ENCODE measurements around the gene GALNT11. TPM values are rescaled to one million over a fixed set of nuclear protein-coding genes. Genes with fewer than 3 reads are reported as not detected.
"Not testable (repeated sequence)": the region's sequence is repeated elsewhere in the genome, so short reads cannot be mapped to it uniquely, and the experiment has no call there.

Gene GALNT11
- polyA plus RNA-seq, 3 donors, result 21.7 to 40.9 (median 24.6) TPM

DNA sequence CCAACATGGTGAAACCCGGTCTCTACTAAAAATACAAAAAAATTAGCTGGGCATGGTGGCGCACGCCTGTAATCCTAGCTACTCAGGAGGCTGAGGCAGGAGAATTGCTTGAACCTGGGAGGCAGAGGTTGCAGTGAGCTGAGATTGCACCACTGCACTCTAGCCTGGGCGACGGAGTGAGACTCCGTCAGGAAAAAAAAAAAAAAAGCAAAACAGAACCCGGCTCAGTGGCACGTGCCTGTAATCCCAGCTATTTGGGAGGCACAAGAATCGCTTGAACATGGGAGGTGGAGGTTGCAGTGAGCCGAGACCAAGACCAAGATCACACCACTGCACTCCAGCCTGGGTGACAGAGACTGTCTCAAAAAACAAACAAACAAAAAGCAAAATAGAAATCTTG is 3.7 kb upstream of the GALNT11 start:
- 82 to 84% (median 82%) methylated on average over 9 to 10 of the region's 10 CpGs for WGBS, 3 donors
- not testable (repeated sequence) for H3K27ac ChIP-seq (ENCODE audit: low read depth, low read length)

DNA sequence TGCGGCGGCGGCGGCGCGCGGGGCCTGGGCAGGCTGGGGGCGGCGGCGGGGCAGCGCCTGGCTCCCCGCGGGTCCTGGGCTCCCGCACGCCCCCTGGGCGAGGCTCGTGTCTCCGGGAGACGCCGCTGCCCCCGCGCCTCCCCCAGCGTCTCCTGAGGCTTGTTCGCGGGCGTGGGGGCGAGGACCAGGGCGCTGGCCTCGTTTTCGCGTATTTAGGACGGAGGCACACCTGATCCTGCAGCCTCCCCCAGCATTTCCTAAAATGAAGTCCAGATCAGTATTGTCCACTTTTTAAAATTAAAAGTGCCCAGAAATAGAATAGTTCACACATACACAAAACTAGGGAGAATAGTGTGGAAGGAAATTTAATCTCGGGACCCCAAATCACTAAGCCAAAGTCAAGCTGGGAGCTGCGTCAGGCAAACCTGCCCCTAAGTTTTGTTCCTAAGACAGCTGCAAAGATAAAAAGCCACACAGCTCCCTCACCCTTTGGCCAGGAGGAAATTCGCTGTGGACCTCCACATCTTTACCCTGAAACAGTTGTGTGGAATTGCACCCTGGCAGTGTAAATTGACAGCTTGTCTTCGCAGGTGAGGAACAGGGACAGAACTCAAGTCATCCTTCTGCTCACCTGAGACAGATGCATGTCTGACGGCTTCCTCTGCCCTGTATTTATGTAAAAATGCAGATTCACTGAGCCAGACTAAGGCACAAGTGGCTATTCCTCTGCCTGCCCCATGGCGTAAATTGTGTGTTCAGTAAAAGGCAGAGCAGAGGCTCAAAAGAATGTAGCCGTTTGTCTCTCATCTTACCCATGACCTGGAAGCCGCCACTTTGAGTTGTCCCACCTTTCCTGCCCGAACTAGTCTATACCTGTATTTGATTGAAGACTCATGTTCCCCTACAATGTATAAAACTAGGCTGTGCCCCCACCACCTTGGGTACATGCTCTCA is 740 bp downstream of the GALNT11 start:
- H3K27ac ChIP-seq (ENCODE audit: low read depth, low read length), result no peak overlapping the region
- WGBS, 3 donors, result 11 to 13% (median 12%) methylated on average over 32 to 41 of the region's 41 CpGs

DNA sequence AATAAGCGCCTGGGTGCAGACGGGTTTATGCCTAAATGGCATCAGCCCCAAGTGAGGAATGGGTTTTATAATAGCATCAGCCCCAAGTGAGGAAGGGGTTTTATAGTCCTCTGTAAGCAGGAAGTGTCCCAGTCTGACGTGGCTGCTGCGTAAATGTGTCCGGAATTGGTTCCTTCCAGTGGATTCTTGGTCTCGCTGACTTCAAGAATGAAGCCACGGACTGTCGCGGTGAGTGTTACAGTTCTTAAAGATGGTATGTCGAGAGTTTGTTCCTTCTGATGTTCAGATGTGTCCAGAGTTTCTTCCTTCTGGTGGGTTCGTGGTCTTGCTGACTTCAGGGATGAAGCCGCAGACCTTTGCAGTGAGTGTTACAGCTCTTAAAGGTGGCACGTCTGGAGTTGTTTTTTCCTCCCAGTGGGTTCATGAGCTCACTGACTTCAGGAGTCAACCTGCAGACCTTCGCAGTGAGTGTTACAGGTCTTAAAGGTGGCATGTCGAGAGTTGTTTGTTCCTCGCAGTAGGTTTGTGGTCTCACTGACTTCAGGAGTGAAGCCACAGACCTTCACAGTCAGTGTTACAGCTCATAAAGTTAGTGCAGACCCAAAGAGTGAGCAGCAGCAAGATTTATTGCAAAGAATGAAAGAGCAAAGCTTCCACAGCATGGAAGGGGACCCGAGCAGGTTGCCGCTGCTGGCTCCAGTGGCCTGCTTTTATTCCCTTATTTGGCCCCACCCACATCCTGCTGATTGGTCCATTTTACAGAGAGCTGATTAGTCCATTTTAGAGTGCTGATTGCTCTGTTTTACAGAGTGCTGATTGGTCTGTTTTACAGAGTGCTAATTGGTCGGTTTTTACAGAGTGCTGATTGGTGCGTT is 2.3 kb downstream of the GALNT11 start:
- H3K27ac ChIP-seq (ENCODE audit: low read depth, low read length), result not testable (repeated sequence)
- 96 to 97% (median 96%) methylated on average over 20 of the region's 20 CpGs for WGBS, 3 donors

DNA sequence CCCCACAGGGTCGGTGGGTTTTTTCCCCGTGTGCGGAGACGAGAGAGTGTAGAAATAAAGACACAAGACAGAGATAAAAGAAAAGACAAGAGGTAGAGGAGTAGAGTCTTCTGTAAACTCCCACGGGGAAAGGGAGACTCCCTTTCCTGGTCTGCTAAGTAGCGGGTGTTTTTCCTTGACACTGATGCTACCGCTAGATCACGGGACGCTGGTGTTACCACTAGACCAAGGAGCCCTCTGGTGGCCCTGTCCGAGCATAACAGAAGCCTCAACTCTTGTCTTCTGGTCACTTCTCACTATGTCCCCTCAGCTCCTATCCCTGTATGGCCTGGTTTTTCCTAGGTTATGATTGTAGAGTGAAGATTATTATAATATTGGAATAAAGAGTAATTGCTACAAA is 4.6 kb downstream of the GALNT11 start:
- WGBS, 3 donors, result 65 to 86% (median 72%) methylated on average over 10 of the region's 10 CpGs
- H3K27ac ChIP-seq (ENCODE audit: low read depth, low read length), result not testable (repeated sequence)

DNA sequence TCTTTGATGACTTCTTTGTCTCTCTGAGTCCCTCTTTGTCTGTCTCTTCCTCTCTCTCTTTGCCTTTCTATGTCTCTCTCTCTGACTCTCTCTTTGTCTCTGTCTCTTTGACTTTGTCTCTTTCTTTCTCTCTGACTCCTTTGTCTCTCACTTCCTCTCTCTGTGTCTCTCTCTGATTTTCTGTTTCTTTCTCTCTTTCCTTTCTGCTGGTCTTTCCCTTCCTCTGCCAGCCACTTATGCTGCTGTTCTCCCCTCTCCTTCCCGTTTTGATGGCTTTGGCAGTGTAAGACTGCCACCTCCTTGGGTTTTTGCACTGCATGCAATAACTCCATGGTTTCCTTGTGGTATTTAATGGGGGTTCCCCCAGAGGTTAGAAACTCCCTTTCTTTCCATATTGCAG is 5.2 kb downstream of the GALNT11 start:
- 43 to 63% (median 52%) methylated on average over 1 of the region's 1 CpG for WGBS, 3 donors
- H3K27ac ChIP-seq (ENCODE audit: low read depth, low read length), result not testable (repeated sequence)

DNA sequence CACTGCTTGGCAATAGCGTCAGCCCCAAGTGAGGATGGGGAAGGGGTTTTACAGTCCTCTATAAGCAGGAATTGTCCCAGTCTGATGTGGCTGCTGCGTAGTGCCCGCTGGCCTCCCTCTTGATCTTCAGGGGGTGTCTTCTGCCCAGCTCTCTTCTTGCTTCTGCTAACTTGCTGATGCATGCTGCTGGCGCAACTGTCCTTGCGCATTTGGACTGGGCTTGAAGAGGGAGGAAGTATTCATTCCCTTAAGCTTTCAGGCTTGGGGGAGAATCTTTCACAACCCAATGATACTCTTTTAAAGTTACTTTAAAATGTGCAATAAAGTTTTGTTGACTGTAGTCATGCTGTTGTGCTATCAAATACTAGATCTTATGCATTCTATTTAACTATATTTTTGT is 10.3 kb downstream of the GALNT11 start:
- 90 to 99% (median 92%) methylated on average over 5 of the region's 5 CpGs for WGBS, 3 donors
- H3K27ac ChIP-seq (ENCODE audit: low read depth, low read length), result no peak overlapping the region

DNA sequence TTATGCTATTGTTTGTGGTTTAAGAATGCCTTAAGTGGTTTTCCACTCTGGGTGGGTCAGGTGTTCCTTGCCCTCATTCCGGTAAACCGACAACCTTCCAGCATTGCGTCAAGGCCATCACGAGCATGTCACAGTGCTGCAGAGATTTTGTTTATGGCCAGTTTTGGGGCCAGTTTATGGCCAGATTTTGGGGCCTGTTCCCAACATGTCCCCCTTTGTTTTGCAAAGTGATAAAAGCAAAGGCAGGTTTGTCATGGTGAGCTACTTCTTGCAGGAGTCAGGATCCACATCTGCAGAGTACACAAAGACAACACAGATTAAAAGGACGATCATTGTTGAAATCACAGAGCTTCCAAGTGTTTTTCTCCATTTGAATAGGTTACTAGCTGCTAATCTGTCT is 12.9 kb downstream of the GALNT11 start:
- H3K27ac ChIP-seq (ENCODE audit: low read depth, low read length), result not testable (repeated sequence)
- WGBS, 3 donors, result 96 to 99% (median 97%) methylated on average over 5 of the region's 5 CpGs

DNA sequence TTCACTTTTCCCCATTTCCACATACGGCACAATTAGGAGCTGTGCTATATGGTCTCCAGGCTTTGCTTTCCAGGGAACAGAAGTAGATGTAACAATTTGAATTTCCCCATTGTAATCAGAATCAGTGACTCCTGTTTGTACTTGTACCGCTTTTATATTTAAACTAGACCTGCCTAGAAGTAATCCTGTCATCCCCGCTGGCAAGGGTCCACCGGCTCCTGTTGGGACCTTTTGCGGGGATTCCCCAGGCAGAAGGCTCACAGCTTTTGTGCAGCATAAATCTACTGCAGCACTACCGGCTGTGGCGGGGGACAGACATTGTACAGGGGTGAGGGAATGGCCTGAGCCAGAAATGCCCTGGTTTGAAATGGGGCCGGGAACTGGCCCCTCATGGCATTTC is 17.6 kb downstream of the GALNT11 start:
- 71 to 90% (median 77%) methylated on average over 8 of the region's 8 CpGs for WGBS, 3 donors
- not testable (repeated sequence) for H3K27ac ChIP-seq (ENCODE audit: low read depth, low read length)

DNA sequence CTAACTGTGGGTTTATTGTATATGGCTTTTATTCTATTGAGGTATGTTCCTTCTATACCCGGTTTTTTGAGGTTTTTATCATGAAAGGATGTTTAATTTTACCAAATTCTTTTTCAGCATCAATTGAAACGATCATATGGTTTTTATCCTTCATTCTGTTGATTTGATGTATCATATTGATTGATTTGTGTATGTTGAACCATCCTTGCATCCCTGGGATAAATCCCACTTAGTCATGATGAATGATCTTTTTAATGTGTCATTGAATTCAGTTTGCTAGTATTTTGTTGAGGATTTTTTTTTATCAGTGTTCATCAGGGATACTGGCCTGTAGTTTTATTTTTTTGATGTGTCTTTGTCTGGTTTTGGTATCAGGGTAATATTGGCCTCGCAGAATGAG is 19.4 kb downstream of the GALNT11 start:
- not testable (repeated sequence) for H3K27ac ChIP-seq (ENCODE audit: low read depth, low read length)
- WGBS, 3 donors, result 89 to 94% (median 91%) methylated on average over 3 of the region's 3 CpGs

DNA sequence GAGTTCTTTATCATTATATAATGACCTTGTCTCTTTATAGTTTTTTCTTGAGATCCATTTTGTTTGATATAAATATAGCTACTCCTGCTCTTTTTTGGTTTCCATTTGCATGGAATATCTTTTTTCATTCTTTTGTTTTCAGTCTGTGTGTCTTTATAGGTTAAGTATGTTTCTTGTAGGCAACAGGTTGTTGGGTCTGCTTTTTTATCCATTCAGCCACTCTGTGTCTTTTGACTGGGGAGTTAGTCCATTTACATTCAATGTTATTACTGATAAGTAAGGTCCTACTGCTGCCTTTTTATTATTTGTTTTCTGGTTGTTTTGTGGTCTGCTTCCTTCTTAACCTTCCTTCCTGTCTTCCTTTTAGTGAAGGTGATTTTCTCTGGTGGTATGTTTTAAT is 21.1 kb downstream of the GALNT11 start:
- no peak overlapping the region for H3K27ac ChIP-seq (ENCODE audit: low read depth, low read length)

DNA sequence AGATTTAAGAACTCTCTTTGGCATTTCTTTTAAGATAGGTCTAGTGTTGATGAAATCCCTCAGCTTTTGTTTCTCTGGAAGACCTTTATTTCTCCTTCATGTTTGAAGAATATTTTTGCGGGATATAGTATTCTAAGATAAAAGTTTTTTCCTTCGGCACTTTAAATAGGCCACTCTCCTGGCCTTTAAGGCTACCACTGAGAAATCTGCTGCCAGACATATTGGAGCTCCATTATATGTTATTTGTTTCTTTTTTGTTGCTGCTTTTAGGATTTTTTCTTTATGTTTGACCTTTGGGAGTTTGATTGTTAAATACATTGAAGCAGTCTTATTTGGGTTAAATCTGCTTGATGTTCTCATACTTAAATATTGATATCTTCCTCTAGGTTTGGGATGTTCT is 22.6 kb downstream of the GALNT11 start:
- WGBS, 3 donors, result 98% methylated on average over 2 of the region's 2 CpGs
- no peak overlapping the region for H3K27ac ChIP-seq (ENCODE audit: low read depth, low read length)

DNA sequence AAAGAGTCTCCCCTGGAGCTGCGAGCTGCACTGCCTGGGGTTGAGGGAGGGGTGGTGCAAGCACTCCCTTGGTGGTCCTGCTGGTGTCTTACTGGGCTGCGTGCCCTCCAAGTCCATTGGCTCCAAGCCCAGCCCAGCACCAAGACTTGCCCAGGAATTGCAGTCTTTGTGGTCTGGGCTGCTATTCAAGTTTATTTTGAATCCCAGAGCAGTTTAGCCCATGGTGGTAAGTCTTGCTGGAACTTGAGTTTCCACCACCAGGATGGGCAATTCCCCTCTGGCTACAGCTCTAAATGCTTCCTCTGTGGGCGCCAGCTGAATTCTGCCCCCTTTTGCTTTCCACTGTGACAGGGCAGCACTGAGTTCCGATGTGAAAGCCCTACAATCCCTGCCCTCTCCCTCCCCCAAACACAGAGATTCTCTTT is 25.1 kb downstream of the GALNT11 start:
- H3K27ac ChIP-seq (ENCODE audit: low read depth, low read length), result no peak overlapping the region
- 80 to 91% (median 81%) methylated on average over 4 of the region's 4 CpGs for WGBS, 3 donors

DNA sequence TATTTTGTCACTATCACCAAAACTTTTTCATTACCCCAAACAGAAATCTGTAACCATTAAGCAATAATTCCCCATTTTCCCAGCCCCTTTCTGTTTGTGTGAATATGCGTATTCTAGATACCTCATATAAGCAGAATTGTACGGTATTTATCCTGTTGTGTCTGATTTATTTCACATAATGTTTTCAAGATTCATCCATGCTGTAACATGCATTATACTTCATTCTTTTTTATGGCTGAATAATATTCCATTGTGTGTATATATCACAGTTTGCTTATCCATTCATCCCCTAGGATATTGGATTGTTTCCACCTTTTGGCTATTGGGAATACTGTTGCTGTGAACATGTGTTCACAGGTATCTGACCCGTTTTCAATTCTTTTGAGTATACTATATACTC is 26.5 kb downstream of the GALNT11 start:
- H3K27ac ChIP-seq (ENCODE audit: low read depth, low read length), result no peak overlapping the region
- WGBS, 3 donors, result 95 to 98% (median 98%) methylated on average over 3 of the region's 3 CpGs

DNA sequence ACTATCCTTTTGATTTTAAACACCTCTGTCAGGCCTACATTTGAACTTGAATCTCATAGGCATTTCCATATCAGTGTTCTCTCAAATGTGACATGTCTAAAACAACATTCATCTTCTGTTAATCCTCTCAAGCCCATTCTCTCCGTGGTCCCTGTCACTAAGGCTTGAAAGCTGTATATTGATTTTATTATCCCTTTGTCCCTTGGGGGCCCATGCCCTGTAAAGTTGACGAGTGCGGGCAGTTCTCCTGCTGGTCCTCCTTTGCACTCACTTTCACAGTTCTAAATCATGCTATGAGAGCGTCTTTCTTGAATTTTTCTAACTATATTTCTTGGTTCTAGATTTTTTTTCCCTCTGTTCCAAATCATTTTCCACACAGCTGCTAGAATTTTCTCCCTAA is 27.3 kb downstream of the GALNT11 start:
- WGBS, 3 donors, result 75 to 83% (median 78%) methylated on average over 4 of the region's 4 CpGs

DNA sequence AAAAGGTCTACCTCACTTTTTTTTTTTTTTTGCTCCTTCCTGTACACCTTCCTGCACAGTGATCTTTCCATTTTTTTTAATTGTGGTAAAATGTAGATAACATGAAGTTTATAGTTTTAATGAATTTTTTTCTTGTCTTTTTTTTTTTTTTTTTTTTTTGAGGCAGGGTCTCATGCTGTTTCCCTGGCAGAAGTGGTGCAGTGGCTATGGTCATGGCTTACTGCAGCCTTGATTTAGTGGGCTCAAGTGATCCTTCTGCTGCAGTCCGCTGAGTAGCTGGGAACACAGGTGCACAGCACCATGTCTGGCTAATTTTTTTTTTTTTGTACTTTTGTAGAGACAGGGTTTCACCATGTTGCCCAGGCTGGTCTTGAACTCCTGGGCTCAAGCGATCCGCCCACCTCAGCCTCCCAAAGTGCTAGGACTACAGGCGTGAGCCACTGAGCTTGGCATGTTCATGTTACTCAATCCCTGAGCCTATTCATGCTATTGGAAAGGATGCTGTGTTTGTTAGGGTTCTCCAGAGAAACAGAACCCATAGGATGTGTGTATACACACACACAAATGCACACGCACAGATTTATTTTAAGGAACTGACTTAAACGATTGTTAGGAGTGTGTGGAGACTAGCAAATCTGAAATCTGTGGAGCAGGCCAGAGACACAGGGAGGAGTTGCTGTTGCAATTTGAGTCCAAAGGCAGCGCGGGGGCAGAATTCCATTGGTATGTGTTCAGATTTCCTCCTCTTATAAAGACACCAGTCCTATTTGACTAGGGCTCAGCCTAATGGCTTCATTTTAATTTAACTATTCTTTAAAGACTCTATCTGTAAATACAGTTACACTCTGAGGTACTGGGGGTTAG is 29.1 kb downstream of the GALNT11 start:
- WGBS, 3 donors, result 67 to 88% (median 76%) methylated on average over 8 of the region's 8 CpGs
- no peak overlapping the region for H3K27ac ChIP-seq (ENCODE audit: low read depth, low read length)

More for the DNA sequence above, 27.3 kb downstream of the GALNT11 start:
- H3K27ac ChIP-seq (ENCODE audit: low read depth, low read length), result no peak overlapping the region

DNA sequence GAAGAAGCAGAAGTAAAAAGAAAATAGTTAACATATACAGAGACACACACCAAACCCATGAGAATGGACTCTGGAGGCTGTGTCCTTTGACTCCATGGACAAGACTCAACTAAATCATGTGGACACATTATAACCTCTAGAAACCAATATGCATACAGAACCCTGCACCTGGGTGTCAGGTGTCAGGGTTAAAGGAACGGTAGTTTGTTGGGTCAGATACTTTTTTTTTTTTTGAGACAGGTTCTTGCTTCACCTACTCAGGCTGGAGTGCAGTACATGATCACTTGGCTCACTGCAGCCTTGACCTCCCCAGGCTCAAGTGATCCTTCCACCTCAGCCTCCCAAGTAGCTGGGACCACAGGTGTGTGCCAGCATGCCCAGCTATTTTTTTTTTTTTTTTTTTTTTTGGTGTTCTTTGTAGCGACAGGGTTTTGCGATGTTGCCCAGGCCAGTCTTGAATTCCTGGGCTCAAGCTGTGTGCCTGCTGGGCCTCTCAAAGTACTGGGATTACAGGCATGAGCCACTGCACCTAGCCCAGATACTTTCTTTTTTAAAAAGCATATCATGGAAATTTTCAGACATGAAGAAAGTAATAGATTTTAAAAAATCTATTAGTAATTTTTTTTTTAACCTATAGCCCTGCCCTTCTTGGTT is 31.3 kb downstream of the GALNT11 start:
- WGBS, 3 donors, result 57 to 97% (median 94%) methylated on average over 3 of the region's 3 CpGs
- H3K27ac ChIP-seq (ENCODE audit: low read depth, low read length), result no peak overlapping the region

DNA sequence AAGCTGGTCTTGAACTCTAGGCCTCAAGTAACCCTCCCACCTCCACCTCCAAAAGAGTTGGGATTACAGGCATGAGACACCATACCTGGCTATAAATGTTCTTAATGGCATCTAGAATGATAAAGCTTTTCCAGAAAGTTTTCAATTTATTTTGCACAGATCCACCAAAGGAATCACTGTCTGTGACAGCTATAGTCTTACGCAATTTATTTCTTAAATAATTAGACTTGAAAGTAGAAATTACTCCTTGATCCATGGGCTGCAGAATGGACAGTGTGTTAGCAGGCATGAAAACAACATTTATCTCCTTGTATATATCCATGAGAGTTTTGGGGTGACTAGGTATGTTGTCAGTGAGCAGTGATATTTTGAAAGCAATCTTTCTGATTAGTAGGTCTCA is 33.8 kb downstream of the GALNT11 start:
- 97 to 100% (median 98%) methylated on average over 1 of the region's 1 CpG for WGBS, 3 donors
- H3K27ac ChIP-seq (ENCODE audit: low read depth, low read length), result no peak overlapping the region

DNA sequence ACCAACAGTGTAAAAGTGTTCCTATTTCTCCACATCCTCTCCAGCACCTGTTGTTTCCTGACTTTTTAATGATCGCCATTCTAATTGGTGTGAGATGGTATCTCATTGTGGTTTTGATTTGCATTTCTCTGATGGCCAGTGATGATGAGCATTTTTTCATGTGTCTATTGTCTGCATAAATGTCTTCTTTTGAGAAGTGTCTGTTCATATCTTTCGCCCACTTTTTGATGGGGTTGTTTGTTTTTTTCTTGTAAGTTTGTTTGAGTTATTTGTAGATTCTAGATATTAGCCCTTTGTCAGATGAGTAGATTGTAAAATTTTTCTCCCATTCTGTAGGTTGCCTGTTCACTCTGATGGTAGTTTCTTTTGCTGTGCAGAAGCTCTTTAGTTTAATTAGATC is 35.6 kb downstream of the GALNT11 start:
- WGBS, 3 donors, result 74 to 96% (median 94%) methylated on average over 1 of the region's 2 CpGs
- H3K27ac ChIP-seq (ENCODE audit: low read depth, low read length), result not testable (repeated sequence)
